ENCODE measurements around the gene ACOT11.

ACOT11 gene

GRCh38 chr1:54499360-54500106, 48.5 kb upstream of the ACOT11 start:
- ATAC-seq = peak; percentile 75

GRCh38 chr1:54500107-54500431, 48.0 kb upstream of the ACOT11 start:
- no peak for ATAC-seq
- no peak for TF ChIP-seq ESRRG (CRISPR knock-in tag; IDR thresholded peaks at IDR 0.05)
- no peak for TF ChIP-seq TOX (CRISPR knock-in tag; IDR thresholded peaks at IDR 0.05; ENCODE audit: borderline replicate concordance)
- no peak for TF ChIP-seq OSR1 (CRISPR knock-in tag; IDR thresholded peaks at IDR 0.05)
- no peak for TF ChIP-seq ZC3H10 (CRISPR knock-in tag; IDR thresholded peaks at IDR 0.05)
- TF ChIP-seq PATZ1 (CRISPR knock-in tag; IDR thresholded peaks at IDR 0.05; ENCODE audit: borderline replicate concordance) = no peak
- TF ChIP-seq ZNF565 (CRISPR knock-in tag; conservative IDR thresholded peaks at IDR 0.05; ENCODE audit: low read depth) = no peak
- no peak for TF ChIP-seq CSRNP3 (CRISPR knock-in tag; IDR thresholded peaks at IDR 0.05)
- TF ChIP-seq ZNF8 (CRISPR knock-in tag; IDR thresholded peaks at IDR 0.05) = no peak

More at GRCh38 chr1:54499360-54500106, 48.5 kb upstream of the ACOT11 start:
- no peak for TF ChIP-seq ZFP30 (CRISPR knock-in tag; IDR thresholded peaks at IDR 0.05)
- TF ChIP-seq ESRRG (CRISPR knock-in tag; IDR thresholded peaks at IDR 0.05) = no peak
- no peak for TF ChIP-seq TOX (CRISPR knock-in tag; IDR thresholded peaks at IDR 0.05; ENCODE audit: borderline replicate concordance)
- TF ChIP-seq ZFP3 (CRISPR knock-in tag; IDR thresholded peaks at IDR 0.05) = no peak
- no peak for TF ChIP-seq ZNF70 (CRISPR knock-in tag; IDR thresholded peaks at IDR 0.05)
- no peak for TF ChIP-seq ZC3H10 (CRISPR knock-in tag; IDR thresholded peaks at IDR 0.05)
- TF ChIP-seq OSR1 (CRISPR knock-in tag; IDR thresholded peaks at IDR 0.05) = no peak
- TF ChIP-seq TCF4 (CRISPR knock-in tag; IDR thresholded peaks at IDR 0.05; ENCODE audit: borderline replicate concordance) = no peak
- TF ChIP-seq ISL1 (CRISPR knock-in tag; IDR thresholded peaks at IDR 0.05) = no peak
- TF ChIP-seq RARB (CRISPR knock-in tag; IDR thresholded peaks at IDR 0.05) = no peak

GRCh38 chr1:54501849-54502248, 46.2 kb upstream of the ACOT11 start:
- TF ChIP-seq ARNTL (CRISPR knock-in tag; IDR thresholded peaks at IDR 0.05; ENCODE audit: borderline replicate concordance, low read depth) = no peak
- TF ChIP-seq TCF4 (CRISPR knock-in tag; IDR thresholded peaks at IDR 0.05; ENCODE audit: borderline replicate concordance) = no peak
- TF ChIP-seq ZNF565 (CRISPR knock-in tag; conservative IDR thresholded peaks at IDR 0.05; ENCODE audit: low read depth) = no peak
- no peak for TF ChIP-seq GLIS3 (CRISPR knock-in tag; IDR thresholded peaks at IDR 0.05)
- no peak for TF ChIP-seq CSDC2 (CRISPR knock-in tag; IDR thresholded peaks at IDR 0.05)
- no peak for TF ChIP-seq RARB (CRISPR knock-in tag; IDR thresholded peaks at IDR 0.05)
- TF ChIP-seq OSR1 (CRISPR knock-in tag; IDR thresholded peaks at IDR 0.05) = no peak
- TF ChIP-seq, protein P1, sequence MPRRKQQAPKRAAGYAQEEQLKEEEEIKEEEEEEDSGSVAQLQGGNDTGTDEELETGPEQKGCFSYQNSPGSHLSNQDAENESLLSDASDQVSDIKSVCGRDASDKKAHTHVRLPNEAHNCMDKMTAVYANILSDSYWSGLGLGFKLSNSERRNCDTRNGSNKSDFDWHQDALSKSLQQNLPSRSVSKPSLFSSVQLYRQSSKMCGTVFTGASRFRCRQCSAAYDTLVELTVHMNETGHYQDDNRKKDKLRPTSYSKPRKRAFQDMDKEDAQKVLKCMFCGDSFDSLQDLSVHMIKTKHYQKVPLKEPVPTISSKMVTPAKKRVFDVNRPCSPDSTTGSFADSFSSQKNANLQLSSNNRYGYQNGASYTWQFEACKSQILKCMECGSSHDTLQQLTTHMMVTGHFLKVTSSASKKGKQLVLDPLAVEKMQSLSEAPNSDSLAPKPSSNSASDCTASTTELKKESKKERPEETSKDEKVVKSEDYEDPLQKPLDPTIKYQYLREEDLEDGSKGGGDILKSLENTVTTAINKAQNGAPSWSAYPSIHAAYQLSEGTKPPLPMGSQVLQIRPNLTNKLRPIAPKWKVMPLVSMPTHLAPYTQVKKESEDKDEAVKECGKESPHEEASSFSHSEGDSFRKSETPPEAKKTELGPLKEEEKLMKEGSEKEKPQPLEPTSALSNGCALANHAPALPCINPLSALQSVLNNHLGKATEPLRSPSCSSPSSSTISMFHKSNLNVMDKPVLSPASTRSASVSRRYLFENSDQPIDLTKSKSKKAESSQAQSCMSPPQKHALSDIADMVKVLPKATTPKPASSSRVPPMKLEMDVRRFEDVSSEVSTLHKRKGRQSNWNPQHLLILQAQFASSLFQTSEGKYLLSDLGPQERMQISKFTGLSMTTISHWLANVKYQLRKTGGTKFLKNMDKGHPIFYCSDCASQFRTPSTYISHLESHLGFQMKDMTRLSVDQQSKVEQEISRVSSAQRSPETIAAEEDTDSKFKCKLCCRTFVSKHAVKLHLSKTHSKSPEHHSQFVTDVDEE (CRISPR knock-in tag; IDR thresholded peaks at IDR 0.05) = no peak
- no peak for TF ChIP-seq ZNF70 (CRISPR knock-in tag; IDR thresholded peaks at IDR 0.05)
- TF ChIP-seq PPARA (CRISPR knock-in tag; IDR thresholded peaks at IDR 0.05; ENCODE audit: borderline replicate concordance) = no peak
- TF ChIP-seq ZFP3 (CRISPR knock-in tag; IDR thresholded peaks at IDR 0.05) = no peak
- no peak for ATAC-seq

DNA sequence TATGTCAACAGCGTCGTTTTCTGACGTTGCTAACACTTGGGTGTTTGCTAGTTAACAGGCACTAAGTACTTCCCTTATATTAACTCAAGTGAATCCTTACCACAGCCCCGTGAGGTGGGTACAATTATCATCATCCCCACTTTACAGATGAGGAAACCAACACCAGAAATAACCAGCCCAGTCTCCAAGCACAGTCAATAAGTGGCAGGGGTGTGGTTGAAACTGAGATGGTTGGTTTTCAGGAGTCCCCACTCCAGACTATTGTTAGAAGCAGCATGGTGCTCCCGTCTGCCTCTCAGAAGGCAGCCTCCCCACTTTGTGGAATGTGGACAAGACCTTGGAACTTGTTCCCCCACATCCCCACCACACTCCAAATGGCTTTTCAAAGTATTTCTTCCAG, 45.7 kb upstream of the ACOT11 start:
- no peak for ATAC-seq

More for the DNA sequence above, 45.7 kb upstream of the ACOT11 start:
- TF ChIP-seq PATZ1 (CRISPR knock-in tag; IDR thresholded peaks at IDR 0.05; ENCODE audit: borderline replicate concordance) = no peak
- TF ChIP-seq OSR1 (CRISPR knock-in tag; IDR thresholded peaks at IDR 0.05) = no peak
- no peak for TF ChIP-seq ZC3H10 (CRISPR knock-in tag; IDR thresholded peaks at IDR 0.05)
- TF ChIP-seq SNAI2 (CRISPR knock-in tag; IDR thresholded peaks at IDR 0.05) = no peak
- TF ChIP-seq, protein P2, sequence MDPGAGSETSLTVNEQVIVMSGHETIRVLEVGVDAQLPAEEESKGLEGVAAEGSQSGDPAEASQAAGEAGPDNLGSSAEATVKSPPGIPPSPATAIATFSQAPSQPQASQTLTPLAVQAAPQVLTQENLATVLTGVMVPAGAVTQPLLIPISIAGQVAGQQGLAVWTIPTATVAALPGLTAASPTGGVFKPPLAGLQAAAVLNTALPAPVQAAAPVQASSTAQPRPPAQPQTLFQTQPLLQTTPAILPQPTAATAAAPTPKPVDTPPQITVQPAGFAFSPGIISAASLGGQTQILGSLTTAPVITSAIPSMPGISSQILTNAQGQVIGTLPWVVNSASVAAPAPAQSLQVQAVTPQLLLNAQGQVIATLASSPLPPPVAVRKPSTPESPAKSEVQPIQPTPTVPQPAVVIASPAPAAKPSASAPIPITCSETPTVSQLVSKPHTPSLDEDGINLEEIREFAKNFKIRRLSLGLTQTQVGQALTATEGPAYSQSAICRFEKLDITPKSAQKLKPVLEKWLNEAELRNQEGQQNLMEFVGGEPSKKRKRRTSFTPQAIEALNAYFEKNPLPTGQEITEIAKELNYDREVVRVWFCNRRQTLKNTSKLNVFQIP (CRISPR knock-in tag; IDR thresholded peaks at IDR 0.05; ENCODE audit: borderline replicate concordance, low read depth) = no peak
- TF ChIP-seq GLIS3 (CRISPR knock-in tag; IDR thresholded peaks at IDR 0.05) = no peak
